NT2/D1 (cell line): Measurements from ENCODE around the gene KIF26A.

Experiments used
- DNase-seq: peaks from one replicate; pipeline ENCODE4 v3.0.0-alpha.2; 2011; ENCODE audit warnings: low read depth, low spot score
- H3K27me3 ChIP-seq: 2 replicates; pipeline ENCODE4 v1.6.0; 2011; ENCODE audit warnings: mild to moderate bottlenecking; ENCODE audit not compliant: insufficient read length, insufficient read depth
- H3K36me3 ChIP-seq: 2 replicates; pipeline ENCODE4 v1.6.1; 2011; ENCODE audit warnings: mild to moderate bottlenecking, low read length, mixed read lengths; ENCODE audit not compliant: insufficient read depth, insufficient read length
- H3K4me1 ChIP-seq: 2 replicates; pipeline ENCODE4 v1.5.1; 2011; ENCODE audit not compliant: insufficient read depth, insufficient read length
- H3K4me3 ChIP-seq: 2 replicates; pipeline ENCODE4 v1.5.1; 2011; ENCODE audit warnings: low read depth; ENCODE audit not compliant: insufficient read length
- H3K9ac ChIP-seq: 2 replicates; pipeline ENCODE4 v1.6.0; 2011; ENCODE audit warnings: low read depth; ENCODE audit not compliant: insufficient read length
- H3K9me3 ChIP-seq: 2 replicates; pipeline ENCODE4 v1.5.1; 2011; ENCODE audit warnings: mild to moderate bottlenecking, low read length; ENCODE audit not compliant: insufficient read depth
- SUZ12 ChIP-seq: IDR thresholded peaks from 2 replicates; pipeline ENCODE4 v1.6.1; 2011; ENCODE audit not compliant: insufficient read length, insufficient read depth; ENCODE audit errors: extremely low read depth
- YY1 ChIP-seq: IDR thresholded peaks from 2 replicates; pipeline ENCODE4 v1.6.1; 2011; ENCODE audit not compliant: insufficient read length, insufficient read depth
- ZNF274 ChIP-seq: IDR thresholded peaks from 2 replicates; pipeline ENCODE4 v1.6.1; 2011; ENCODE audit warnings: mild to moderate bottlenecking, low read depth, low read length

The KIF26A gene

DNA sequence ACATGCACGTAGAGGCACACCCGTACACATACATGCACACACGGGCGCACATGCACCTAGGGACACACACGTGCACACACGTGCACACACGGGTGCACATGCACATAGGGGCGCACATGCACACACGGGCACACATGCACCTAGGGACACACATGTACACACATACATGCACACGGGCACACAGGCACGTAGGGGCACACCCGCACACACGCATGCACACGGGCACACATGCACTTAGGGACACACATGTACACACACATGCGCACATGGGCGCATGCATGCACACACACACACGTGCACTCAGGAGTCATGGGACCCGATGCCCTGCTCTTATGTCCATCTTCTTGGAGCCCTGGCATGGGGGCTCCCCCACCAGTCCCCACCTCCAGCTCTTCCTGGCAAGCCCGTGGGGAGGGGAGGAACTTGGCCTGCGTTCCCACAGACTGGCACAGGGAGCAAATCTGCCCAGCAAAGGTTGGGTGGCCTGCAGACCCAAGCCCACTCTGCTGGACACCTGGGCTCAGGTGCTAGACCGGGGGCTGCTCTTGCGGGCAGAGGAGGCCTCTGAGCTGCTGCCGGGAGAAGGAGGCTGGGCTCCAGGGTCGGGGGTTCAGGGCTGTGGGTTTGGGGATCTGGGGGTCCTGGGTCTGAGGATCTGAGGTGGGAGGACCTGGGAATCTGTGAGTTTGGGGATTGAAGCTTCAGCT lies 51.4 kb downstream of the KIF26A start:
- Histone ChIP-seq H3K27me3 (no peaks in the 10 kb centered on the region), H3K9ac (no peak overlapping the region), H3K4me1 (peaks cover 8% of the 10 kb centered on the region), H3K4me3 (no peak overlapping the region), H3K36me3 (no peaks in the 10 kb centered on the region), H3K9me3 (no peaks in the 10 kb centered on the region)
- no peak for DNase-seq
- TF ChIP-seq SUZ12: no peak

DNA sequence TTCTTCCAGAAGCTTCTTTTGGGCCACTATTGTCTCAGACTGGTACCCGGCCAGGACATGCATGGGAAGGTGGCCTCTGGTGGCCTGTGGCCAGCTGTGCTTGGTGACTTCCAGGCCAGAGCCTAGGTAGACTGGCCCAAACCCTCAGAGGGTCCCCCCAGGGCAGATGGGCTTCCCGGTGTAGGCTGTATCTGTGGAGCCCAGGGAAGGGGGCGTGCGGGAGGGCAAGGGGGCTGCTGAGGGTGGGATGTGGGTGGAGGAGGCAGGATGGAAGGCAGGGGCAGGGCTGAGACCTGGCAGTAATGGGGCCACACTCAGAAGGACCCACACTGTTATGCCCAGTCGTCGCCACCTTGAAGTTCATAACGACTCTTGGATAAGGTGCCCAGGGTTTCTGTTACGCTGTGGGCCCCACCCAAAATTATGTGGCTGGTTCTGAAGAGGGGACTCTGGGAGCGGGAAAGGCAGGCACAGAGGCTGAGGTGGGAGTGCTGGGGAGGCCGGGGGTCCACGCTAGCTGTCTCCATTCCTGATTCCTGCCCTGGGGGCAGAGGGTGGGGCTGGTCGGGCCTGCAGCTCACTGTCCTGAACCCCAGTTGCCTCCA lies 52.1 kb downstream of the KIF26A start:
- no peaks in the 10 kb centered on the region for H3K27me3 ChIP-seq
- H3K4me1 ChIP-seq: peaks cover 4% of the 10 kb centered on the region
- H3K9ac ChIP-seq: no peak overlapping the region
- H3K9me3 ChIP-seq: no peaks in the 10 kb centered on the region
- DNase-seq: no peak
- no peak for TF ChIP-seq ZNF274
- TF ChIP-seq YY1: no peak
- no peak for TF ChIP-seq SUZ12
- no peaks in the 10 kb centered on the region for H3K36me3 ChIP-seq
- H3K4me3 ChIP-seq: no peak overlapping the region

DNA sequence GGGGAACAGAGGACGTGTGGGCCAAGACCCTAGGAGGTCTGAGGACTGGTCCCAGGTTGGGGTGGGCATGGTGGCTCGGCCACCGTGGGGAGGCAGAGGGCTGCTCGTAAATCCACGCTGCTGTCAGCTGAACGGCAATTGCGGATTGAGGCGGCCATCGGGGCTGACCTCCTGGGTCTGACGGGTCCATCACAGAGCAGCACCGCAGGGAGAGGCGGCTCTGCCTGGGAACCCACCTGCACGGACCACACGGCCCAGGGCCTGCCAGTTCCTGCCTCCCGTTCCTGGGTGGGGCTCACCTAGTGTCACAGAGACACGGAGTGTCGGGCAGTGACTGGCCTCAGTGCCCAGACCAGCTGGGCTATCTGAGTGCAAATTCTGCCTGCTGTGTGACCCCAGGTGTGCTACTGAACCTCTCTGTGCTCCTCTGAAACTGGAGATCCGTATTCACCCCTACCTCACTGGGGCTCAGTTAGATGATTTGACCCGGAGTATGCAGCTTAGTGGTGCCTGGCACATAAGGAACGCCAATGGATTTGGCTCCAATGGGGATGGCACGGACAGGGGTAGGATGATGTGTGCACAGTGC lies 53.1 kb downstream of the KIF26A start:
- Histone ChIP-seq H3K4me1 (peaks cover 4% of the 10 kb centered on the region), H3K9me3 (no peaks in the 10 kb centered on the region), H3K9ac (no peak overlapping the region), H3K4me3 (no peak overlapping the region), H3K27me3 (no peaks in the 10 kb centered on the region), H3K36me3 (no peaks in the 10 kb centered on the region)
- TF ChIP-seq YY1: no peak
- TF ChIP-seq SUZ12: no peak
- TF ChIP-seq ZNF274: no peak
- DNase-seq: no peak

DNA sequence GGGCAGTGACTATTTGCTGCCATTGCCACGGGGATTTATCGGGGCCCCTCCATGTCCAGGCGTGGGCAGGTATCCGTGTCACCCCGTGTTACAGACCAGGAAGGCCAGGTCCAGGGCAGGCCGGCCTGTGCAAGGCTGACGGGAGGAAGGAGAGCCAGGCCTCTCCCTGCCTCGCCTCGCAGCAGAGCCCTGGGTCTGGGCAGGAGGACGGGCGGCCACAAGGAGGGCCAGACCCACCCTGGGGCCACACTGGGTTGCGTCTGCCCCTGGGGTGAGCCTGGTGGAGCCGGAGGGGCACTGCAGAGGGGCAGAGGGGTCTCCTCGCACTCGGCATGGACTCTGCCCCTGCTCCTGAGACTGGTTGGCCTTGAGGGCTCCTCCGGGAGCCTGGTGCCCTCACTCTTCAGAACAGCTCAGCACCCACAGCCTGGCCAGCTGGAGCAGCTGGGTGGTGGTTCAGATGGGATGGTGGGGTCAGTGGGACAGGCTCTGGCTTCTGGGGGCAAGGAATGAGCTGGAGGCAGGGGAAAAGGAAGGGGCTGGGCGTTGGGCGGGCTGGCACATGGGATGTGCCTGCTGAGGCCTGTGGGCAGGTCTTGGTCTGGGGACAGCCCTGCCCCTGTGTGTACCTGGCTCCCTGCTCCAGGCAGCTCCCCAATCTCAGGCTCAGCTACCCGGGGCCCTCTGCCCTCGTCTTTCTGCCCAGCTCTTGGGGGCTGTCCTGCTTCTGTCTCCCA lies 53.9 kb downstream of the KIF26A start:
- H3K9me3 ChIP-seq: no peaks in the 10 kb centered on the region
- TF ChIP-seq ZNF274: no peak
- no peak for TF ChIP-seq SUZ12
- TF ChIP-seq YY1: no peak
- no peak overlapping the region for H3K4me3 ChIP-seq
- no peaks in the 10 kb centered on the region for H3K36me3 ChIP-seq
- no peak for DNase-seq
- no peak overlapping the region for H3K9ac ChIP-seq
- H3K27me3 ChIP-seq: no peaks in the 10 kb centered on the region
- H3K4me1 ChIP-seq: peaks cover 4% of the 10 kb centered on the region

DNA sequence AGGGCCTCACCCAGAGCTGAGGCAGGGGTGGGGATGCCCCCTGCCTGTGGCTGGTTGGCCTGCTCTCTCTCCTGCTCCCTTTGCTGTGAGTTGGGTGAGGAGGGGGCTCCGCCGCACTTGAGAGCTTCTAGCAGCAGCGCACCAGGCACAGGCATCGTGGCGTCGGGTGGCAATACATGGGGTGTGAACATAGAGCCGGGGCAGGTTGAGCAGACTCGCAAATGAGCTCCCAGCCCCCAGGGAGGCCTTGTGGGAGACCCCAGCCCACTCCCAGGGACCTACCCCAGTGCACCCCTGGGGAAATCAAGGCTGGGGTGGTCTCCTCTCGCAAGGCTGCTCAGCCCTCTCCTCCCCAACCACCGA lies 54.5 kb downstream of the KIF26A start:
- Histone ChIP-seq H3K4me1 (peaks cover 4% of the 10 kb centered on the region), H3K4me3 (no peak overlapping the region), H3K27me3 (no peaks in the 10 kb centered on the region), H3K36me3 (no peaks in the 10 kb centered on the region), H3K9ac (no peak overlapping the region), H3K9me3 (no peaks in the 10 kb centered on the region)
- DNase-seq: no peak
- TF ChIP-seq YY1: no peak
- no peak for TF ChIP-seq SUZ12
- TF ChIP-seq ZNF274: no peak

DNA sequence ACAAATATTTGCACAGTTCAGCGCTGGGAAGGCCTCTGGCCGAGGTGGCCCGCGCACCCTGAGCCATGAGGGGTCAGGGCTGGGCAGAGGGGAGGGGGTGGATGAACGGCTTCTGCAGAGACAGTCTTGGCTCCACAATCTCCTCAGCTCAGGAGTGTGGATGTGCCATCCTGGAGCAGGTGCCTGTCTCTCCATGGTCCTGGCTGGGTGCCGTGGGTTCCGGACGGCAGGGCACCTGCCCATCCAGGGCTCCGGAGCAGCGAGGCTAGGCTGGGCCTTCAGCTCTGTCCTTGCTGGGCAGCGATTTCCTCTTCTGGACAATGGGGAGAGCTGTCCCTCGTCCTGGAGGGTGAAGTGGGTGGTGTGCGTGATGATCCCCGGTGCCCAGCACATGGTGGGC lies 55.6 kb downstream of the KIF26A start:
- Histone ChIP-seq H3K9ac (no peak overlapping the region), H3K9me3 (no peaks in the 10 kb centered on the region), H3K4me1 (peaks cover 3% of the 10 kb centered on the region), H3K4me3 (no peak overlapping the region), H3K27me3 (no peaks in the 10 kb centered on the region), H3K36me3 (no peaks in the 10 kb centered on the region)
- DNase-seq: no peak
- TF ChIP-seq SUZ12 (no peak), YY1 (no peak), ZNF274 (no peak)

DNA sequence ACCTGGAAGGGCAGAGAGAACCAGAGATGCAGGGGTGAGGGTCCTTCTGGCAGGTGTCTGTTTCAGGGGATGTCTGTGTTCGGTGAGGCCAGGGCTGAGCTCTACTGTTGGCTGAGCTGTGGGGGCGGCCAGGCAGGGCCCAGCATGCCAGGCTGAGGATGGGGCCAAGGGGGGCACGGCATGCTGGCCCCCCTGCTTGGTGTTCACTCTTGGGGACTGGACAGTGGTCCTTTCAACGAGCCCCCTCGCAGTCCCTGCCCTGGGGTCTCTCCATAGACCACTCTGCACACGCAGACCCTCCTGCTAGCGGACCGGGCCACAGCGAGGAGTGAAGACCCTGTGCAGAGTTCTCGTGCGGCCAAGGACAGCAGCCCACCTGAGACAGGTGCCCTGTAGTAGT lies 56.3 kb downstream of the KIF26A start:
- Histone ChIP-seq H3K4me1 (no peaks in the 10 kb centered on the region), H3K9ac (no peak overlapping the region), H3K4me3 (no peak overlapping the region), H3K36me3 (no peaks in the 10 kb centered on the region), H3K9me3 (no peaks in the 10 kb centered on the region), H3K27me3 (no peaks in the 10 kb centered on the region)
- TF ChIP-seq YY1: no peak
- no peak for TF ChIP-seq ZNF274
- no peak for TF ChIP-seq SUZ12
- no peak for DNase-seq
